GM10266 (cell line): ENCODE data around the gene MVB12A.
A peak's percentile ranks its signal among the peaks of the same experiment; 100 is the strongest.

ENCODE experiments used
- DNase-seq: peaks from one replicate; pipeline ENCODE4 v3.0.0; 2012; ENCODE audit errors: extremely low spot score
- TF ChIP-seq, protein P1 (sequence below): IDR thresholded peaks from 2 replicates; pipeline ENCODE4 v1.5.1; 2012; ENCODE audit warnings: mild to moderate bottlenecking, low read depth; ENCODE audit not compliant: control insufficient read depth, insufficient read depth; ENCODE audit errors: missing control alignments

Gene MVB12A

DNA sequence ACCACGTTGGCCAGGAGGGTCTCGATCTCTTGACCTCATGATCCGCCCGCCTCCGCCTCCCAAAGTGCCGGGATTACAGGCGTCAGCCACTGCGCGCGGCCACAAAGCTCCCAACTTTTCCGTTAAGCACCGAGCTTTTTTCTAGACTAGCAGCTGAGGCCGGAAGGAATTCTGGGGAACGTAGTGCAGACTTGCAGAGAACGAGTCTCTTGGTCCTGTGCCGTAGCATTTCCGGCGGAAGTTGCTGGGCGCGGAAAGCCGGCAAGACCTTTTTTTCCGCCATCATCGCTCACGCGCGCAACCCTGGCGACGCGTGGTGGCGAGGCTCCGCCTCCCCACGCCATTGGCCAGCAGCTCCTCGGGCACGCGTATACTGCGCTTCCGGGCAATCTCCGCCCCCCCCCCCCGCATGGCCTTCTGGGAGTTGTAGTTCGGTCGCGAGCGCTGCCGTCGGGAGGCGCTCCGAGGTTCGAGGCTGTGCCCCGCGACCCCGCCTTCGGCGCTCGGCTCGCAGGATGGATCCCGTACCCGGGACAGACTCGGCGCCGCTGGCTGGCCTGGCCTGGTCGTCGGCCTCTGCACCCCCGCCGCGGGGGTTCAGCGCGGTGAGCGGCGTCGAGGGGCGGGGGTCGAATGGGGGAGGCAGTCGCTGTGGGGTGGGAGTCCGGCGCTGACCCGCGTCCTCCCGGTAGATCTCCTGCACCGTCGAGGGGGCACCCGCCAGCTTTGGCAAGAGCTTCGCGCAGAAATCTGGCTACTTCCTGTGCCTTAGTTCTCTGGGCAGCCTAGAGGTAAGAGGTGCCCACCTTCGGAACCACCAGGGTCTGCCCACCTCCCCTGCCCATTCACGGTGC lies at the start of gene MVB12A:
TSS of gene MVB12A (plus strand) at position 427 of the 854 bp plus-strand sequence. CDS start at position 516, 89 bp downstream.
- TF ChIP-seq, protein P1, sequence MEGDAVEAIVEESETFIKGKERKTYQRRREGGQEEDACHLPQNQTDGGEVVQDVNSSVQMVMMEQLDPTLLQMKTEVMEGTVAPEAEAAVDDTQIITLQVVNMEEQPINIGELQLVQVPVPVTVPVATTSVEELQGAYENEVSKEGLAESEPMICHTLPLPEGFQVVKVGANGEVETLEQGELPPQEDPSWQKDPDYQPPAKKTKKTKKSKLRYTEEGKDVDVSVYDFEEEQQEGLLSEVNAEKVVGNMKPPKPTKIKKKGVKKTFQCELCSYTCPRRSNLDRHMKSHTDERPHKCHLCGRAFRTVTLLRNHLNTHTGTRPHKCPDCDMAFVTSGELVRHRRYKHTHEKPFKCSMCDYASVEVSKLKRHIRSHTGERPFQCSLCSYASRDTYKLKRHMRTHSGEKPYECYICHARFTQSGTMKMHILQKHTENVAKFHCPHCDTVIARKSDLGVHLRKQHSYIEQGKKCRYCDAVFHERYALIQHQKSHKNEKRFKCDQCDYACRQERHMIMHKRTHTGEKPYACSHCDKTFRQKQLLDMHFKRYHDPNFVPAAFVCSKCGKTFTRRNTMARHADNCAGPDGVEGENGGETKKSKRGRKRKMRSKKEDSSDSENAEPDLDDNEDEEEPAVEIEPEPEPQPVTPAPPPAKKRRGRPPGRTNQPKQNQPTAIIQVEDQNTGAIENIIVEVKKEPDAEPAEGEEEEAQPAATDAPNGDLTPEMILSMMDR, result no peak
- DNase-seq, result peak; percentile 98

DNA sequence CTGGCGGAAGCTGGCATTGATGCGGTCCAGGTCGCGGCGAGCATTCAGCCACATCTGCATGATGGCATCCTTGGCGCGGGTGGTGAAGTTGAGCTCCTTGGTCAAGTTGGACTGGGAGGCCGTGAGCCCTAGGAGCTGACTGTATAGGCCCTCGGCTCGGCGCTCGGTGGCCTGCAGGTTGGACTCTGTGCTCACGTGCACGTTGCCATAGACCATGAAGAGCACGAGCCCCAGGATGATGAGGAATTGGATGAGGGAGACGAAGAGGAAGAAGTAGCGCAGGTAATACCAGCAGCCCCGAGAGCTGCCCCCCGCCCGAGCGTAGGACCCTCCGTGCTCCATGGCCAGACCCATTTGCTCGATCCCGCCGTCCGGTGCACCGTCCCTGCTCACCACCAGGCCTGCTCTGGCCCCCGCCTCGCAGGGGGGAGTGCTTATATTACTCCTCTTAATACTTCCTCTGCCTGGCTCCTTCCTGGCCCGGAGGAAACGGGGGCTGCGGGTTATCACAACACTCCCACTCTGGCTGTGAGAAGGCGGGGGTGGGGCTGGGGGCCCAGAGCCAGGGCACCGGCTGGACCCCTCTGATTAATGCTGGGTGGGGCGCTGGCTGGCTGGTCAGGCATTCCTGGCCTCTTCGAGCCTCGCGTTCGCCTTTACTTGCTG lies 42.8 kb upstream of the MVB12A start, which contains the start of gene PLVAP:
TSS of gene PLVAP (minus strand) at position 408 of the 666 bp plus-strand sequence. CDS start at position 354, 54 bp downstream.
- no peak for DNase-seq

DNA sequence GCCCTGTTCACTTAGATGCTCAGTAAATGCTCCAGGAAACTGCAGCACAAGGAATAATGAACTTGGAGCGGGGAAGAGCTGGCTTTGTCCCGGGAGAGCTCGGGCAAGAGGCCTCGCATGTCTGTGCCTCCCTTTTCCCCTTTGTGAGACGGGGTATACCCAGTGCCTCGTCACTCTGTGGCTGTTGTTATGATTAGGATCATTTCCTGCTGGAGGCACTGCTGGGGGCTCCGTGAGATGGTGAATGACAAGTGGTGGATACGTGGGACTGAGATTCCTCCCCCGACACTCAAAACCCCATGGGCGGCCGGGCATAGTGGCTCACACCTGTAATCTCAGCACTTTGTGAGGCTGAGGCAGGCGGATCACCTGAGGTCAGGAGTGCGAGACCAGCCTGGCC lies 41.6 kb upstream of the MVB12A start:
- DNase-seq, result no peak
- TF ChIP-seq, protein P1, result no peak

More for the DNA sequence above, 42.8 kb upstream of the MVB12A start, which contains the start of gene PLVAP:
- TF ChIP-seq, protein P1, result no peak

DNA sequence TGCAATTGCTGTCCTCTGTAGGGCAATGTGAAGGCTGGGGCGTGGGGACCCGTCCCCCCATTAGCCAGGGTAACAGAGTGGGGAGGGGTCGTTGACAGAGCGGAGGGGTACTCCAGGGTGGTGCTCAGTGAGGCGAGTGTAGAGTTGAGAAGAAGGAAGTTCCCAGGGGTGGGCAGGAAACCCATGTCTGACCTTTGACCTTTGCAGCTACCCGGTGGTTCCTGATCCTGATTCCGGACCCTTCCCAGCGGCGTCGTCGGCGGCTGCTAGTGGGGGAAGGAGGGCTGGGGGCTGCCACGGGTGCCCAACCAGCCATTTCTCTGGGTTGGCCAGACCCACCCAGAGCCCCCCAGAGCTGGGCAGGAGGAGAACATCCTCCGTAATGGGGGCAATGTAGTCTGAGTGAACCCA lies 40.6 kb upstream of the MVB12A start:
- TF ChIP-seq, protein P1, result no peak
- DNase-seq, result no peak

DNA sequence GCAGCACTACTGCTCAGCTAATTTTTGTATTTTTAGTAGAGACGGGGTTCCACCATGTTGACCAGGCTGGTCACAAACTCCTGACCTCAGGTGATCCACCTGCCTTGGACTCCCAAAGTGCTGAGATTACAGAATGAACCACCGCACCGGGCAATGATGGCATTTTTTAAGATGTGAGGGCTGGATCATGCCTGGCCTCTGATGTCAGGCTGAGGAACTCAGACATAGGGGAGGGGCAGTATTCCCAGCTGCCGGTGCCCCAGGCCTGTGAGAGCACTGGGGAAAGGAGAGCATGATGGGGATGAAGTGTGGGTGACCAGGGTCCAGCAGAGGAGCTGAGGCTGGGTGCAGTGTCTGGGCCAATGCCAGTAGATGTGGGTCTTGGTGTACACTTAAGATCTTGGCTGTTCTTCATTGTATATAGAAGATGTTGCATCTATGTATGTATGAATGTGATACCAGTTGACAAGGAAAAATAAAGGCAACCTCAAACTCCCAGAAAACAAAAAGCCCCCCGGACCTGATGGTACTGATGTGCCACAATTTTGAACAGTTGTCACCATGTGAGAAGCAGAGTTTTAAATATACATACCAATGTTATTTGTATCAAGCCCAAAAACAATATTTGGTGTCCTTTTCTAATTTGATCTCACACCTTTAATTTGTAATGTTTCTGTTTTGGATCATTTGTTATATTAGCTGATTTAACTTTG lies 39.3 kb upstream of the MVB12A start:
- TF ChIP-seq, protein P1, result no peak
- no peak for DNase-seq

DNA sequence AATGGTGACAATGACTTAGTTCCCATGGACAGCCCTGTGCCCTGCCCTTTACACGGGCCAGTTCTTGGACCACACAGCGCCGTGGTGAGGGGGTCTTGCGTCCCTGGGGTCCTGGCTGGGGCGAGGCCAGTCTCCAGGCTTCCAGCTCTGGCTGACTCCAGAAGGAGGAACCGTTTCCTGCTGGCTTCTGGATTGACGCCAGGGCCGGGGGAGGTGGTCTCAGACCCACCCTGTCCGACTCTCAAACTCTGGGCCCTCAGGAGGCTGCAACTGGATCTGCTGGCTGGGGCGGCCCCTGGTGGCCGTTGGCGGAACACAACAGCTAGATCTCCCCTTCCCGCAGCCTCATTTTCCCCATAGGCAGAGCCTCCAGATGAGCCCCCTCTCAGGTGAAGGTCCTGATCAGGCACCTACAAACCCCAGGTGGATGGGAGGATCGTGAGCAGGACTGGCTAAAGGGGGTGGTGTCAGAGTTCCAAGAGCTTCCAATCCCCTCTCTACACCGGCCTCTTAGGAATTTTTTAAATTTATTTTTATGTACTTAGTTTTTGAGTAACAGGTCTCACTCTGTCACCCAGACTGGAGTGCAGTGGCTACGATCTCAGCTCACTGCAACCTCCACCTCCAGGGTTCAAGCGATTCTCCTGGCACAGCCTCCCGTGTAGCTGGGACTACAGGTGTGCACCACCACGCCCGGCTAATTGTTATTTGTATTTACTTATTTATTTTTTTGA lies 33.8 kb upstream of the MVB12A start:
- TF ChIP-seq, protein P1, result peak; percentile 92
- peak; percentile 84 for DNase-seq
